GM12878 (cell line): ENCODE measurements around the gene FXYD1.

ENCODE experiments used
- CEBPB ChIP-seq, 2 experiments: fragments of 150-350 bp in 1 of 2; IDR thresholded peaks; 2 replicates each; pipeline ENCODE4 v1.6.1; 2012 to 2014; ENCODE audit warnings: low read depth in 2 of 2, low read length in 2 of 2, borderline replicate concordance in 1 of 2, inconsistent platforms in 1 of 2
- CREB1 ChIP-seq: IDR thresholded peaks from 2 replicates; pipeline ENCODE4 v1.6.1; 2012; ENCODE audit warnings: low read depth, mild to moderate bottlenecking, inconsistent platforms
- RFX5 ChIP-seq: IDR thresholded peaks from 2 replicates; pipeline ENCODE4 v1.6.1; 2011; ENCODE audit warnings: low read depth, low read length, improper control_type of control experiment
- SP1 ChIP-seq: IDR thresholded peaks from one replicate; pipeline ENCODE4 v1.6.1; 2011; ENCODE audit warnings: low read depth, low read length
- TF ChIP-seq, protein P1 (sequence below): IDR thresholded peaks from 2 replicates; pipeline ENCODE4 v1.6.1; 2012; ENCODE audit warnings: low read depth, low read length, improper control_type of control experiment
- TF ChIP-seq, protein P2 (sequence below), 3 experiments: IDR thresholded peaks in 2 of 3; conservative IDR thresholded peaks in 1 of 3; 2 replicates each; pipeline ENCODE4 v1.5.1; 2011; ENCODE audit warnings: low read depth in 3 of 3, low read length in 3 of 3, mild to moderate bottlenecking in 3 of 3, control low read depth in 2 of 3, moderate library complexity in 2 of 3, inconsistent platforms in 1 of 3, mixed read lengths in 1 of 3; ENCODE audit not compliant: control insufficient read depth in 2 of 3, insufficient read depth in 1 of 3; ENCODE audit errors: extremely low read depth in 1 of 3
- TF ChIP-seq, protein P3 (sequence below): fragments of 450-650 bp; formaldehyde crosslinking; IDR thresholded peaks from 2 replicates; pipeline ENCODE4 v1.4.0; 2020; ENCODE audit warnings: mild to moderate bottlenecking, moderate library complexity

DNA sequence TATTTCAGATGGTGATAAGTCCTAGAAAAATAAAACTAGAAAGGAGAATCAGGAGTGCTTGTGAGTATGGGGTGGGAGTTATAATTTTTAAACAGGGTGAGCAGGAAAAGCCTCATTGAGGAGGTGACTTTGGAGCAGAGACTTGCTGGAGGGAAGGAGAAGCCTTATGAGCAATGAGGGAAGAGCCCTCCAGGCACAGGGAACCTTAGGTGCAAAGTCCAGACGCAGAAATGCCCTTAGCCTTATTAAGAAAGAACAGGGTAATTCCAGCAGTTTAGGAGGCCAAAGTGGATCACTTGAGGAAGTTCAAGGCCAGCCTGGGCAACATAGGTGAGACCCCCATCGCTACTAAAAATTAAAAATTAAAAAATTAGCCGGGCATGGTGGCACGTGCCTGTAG lies 44.0 kb upstream of the FXYD1 start:
- TF ChIP-seq, protein P1, sequence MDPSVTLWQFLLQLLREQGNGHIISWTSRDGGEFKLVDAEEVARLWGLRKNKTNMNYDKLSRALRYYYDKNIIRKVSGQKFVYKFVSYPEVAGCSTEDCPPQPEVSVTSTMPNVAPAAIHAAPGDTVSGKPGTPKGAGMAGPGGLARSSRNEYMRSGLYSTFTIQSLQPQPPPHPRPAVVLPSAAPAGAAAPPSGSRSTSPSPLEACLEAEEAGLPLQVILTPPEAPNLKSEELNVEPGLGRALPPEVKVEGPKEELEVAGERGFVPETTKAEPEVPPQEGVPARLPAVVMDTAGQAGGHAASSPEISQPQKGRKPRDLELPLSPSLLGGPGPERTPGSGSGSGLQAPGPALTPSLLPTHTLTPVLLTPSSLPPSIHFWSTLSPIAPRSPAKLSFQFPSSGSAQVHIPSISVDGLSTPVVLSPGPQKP = no peak
- TF ChIP-seq, protein P2, sequence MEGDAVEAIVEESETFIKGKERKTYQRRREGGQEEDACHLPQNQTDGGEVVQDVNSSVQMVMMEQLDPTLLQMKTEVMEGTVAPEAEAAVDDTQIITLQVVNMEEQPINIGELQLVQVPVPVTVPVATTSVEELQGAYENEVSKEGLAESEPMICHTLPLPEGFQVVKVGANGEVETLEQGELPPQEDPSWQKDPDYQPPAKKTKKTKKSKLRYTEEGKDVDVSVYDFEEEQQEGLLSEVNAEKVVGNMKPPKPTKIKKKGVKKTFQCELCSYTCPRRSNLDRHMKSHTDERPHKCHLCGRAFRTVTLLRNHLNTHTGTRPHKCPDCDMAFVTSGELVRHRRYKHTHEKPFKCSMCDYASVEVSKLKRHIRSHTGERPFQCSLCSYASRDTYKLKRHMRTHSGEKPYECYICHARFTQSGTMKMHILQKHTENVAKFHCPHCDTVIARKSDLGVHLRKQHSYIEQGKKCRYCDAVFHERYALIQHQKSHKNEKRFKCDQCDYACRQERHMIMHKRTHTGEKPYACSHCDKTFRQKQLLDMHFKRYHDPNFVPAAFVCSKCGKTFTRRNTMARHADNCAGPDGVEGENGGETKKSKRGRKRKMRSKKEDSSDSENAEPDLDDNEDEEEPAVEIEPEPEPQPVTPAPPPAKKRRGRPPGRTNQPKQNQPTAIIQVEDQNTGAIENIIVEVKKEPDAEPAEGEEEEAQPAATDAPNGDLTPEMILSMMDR (IDR thresholded peaks at IDR 0.05 in 2 of 3, conservative IDR thresholded peaks at IDR 0.05 in 1 of 3; ENCODE audit: control insufficient read depth in 2 of 3, extremely low read depth in 1 of 3, insufficient read depth in 1 of 3, low read depth in 3 of 3, low read length in 3 of 3) = no peak
- TF ChIP-seq SP1 (no peak), RFX5 (no peak), CEBPB (IDR thresholded peaks at IDR 0.05; ENCODE audit: borderline replicate concordance in 1 of 2, low read depth in 2 of 2, low read length in 2 of 2) (no peak), CREB1 (no peak)
- TF ChIP-seq, protein P3, sequence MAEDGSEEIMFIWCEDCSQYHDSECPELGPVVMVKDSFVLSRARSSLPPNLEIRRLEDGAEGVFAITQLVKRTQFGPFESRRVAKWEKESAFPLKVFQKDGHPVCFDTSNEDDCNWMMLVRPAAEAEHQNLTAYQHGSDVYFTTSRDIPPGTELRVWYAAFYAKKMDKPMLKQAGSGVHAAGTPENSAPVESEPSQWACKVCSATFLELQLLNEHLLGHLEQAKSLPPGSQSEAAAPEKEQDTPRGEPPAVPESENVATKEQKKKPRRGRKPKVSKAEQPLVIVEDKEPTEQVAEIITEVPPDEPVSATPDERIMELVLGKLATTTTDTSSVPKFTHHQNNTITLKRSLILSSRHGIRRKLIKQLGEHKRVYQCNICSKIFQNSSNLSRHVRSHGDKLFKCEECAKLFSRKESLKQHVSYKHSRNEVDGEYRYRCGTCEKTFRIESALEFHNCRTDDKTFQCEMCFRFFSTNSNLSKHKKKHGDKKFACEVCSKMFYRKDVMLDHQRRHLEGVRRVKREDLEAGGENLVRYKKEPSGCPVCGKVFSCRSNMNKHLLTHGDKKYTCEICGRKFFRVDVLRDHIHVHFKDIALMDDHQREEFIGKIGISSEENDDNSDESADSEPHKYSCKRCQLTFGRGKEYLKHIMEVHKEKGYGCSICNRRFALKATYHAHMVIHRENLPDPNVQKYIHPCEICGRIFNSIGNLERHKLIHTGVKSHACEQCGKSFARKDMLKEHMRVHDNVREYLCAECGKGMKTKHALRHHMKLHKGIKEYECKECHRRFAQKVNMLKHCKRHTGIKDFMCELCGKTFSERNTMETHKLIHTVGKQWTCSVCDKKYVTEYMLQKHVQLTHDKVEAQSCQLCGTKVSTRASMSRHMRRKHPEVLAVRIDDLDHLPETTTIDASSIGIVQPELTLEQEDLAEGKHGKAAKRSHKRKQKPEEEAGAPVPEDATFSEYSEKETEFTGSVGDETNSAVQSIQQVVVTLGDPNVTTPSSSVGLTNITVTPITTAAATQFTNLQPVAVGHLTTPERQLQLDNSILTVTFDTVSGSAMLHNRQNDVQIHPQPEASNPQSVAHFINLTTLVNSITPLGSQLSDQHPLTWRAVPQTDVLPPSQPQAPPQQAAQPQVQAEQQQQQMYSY (CRISPR knock-in tag) = no peak
